GM18868 (cell line): ENCODE data around the gene ACP4.

Experiments used
- ATAC-seq: cut with Tn5 transposase; IDR thresholded peaks from one replicate; pipeline ENCODE4 v1.9.1; 2021; ENCODE audit warnings: mild to moderate bottlenecking, moderate library complexity; ENCODE audit not compliant: unreplicated experiment

The ACP4 gene

DNA sequence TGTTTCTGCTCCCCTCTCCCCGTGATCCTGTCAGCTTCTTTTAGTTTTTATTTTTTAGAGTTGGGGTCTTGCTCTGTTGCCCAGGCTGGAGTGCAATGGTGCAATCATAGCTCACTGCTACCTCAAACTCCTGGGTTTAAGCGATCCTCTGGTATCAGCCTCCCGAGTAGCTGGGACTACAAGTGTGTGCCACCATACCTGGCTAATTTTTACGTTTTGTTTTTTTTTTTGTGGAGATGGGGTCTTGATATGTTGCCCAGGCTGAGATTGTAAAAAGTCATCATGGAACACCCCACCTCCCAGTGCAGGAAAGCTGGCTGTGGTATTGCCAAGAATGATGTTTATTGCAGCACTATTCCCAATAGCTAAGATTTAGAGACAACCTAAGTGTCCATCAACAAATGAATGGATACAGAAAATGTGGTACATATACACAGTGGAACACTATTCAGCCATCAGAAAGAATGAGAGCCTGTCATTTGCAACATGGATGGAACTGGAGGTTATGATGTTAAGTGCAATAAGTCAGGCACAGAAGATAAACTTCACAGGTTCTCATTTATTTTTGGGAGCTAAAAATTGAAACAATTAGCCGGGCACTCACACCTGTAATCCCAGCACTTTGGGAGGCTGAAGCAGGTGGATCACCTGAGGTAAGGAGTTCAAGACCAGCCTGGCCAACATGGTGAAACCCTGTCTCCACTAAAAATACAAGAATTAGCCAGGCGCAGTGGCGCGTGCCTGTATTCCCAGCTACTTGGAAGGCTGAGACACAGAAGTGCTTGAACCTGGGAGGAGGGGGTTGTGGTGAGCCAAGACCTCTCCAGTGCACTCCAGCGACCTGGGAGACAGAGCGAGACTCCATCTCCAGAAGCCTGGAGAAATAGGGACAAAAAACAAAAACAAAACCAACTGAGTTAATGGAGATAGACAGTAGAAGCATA lies 49.8 kb downstream of the ACP4 start:
- no peak for ATAC-seq

DNA sequence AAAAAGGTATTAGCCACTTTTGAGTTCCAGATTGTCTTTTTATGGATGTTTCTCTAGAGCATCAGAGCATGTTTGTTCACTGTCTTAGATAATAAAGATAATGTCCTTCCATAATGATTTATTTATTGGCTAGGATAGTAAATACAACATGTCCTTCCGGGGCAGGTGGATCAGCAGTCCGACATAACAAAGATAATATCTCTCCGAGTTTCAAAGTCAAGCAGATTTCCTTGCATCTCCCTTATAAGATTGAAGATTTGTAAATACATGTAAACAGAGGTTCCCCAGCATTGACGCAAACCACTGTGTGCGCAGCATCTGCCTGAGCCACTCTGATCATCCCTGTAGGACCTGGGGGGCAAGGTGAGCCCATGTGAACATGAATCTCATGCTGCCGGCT lies 51.9 kb downstream of the ACP4 start:
- no peak for ATAC-seq

DNA sequence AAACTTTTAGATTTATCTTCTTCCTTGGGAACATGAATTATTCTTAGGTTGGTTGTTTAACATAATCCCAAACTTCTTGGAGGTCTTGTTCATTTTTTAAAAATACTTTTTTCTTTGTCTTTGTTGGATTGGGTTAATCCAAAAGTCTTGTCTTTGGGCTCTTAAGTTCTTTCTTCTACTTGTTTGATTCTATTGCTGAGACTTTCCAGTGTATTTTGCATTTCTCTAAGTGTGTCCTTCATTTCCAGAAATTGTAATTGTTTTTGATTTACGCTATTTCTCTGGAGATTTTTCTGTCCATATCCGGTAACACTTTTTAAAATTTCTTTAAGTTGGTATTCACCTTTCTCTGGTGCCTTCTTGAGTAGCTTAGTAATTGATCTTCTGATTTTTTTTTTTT lies 53.0 kb downstream of the ACP4 start:
- ATAC-seq: no peak

DNA sequence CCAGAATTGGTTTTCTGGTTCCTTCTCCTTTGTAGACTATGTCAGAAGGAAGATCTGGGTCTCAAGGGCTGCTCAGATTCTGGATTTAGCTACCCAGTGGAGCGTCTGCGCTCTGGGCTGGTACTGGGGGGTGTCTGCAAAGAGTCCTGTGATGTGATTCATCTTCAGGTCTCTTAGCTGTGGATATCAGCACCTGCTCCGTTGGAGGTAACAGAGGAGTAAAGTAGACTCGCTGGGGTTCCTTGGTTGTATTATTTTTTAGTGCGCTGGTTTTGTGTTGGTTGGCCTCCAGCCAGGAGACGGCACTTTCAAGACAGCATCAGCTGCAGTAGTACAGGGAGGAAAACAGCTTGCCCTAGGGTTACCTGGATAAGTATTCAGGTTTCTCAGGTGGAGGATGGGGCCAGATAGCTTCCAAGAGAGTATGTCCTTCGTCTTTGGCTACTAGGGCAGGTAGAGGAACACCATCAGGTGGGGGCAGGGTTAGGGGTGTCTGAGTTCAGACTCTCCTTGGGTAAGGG lies 53.5 kb downstream of the ACP4 start:
- no peak for ATAC-seq

DNA sequence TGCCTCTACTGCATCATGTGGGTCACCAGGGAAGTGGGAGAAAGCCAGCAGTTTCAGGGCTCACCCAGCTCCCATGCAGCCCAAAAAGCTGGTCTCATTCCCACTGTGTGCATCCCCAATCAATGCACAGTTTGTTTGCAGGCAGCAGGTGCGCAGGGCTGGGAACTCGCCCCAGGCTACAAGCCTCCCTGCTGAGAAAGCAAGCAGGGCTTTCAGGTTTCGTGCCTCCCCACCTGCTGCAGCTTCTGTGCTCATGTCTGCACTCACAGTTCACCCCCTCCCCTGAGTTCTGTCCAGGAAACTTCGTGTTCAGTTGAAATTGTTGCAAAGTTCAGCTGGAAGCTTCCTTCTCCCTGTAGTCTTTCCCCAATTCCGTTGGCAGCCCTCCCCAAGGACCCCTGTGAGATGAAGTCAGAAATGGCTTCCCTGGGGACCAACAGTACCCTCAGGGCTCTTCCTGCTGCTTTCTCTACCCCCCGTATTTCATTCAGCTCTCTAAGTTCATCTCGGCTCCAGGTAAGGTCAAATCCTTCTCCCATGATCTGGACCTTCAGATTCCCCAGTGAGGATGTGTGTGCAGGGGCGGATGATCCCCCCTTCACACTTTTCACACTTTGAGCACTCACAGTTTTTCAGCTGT lies 54.2 kb downstream of the ACP4 start:
- ATAC-seq: no peak
